Mucosa of stomach (tissue), 1 donor: ENCODE measurements around the gene RELCH.

Source experiments
- H3K27me3 ChIP-seq: one replicate; pipeline ENCODE4 v1.7.0; 2013; ENCODE audit warnings: mild to moderate bottlenecking, low read length; ENCODE audit not compliant: control insufficient read depth, insufficient read depth
- H3K36me3 ChIP-seq: one replicate; pipeline ENCODE4 v1.7.0; 2013; ENCODE audit warnings: low read length; ENCODE audit not compliant: control insufficient read depth, insufficient read depth
- H3K4me1 ChIP-seq: one replicate; pipeline ENCODE4 v1.7.0; 2013; ENCODE audit warnings: mild to moderate bottlenecking, low read length; ENCODE audit not compliant: control insufficient read depth, insufficient read depth
- H3K4me3 ChIP-seq: one replicate; pipeline ENCODE4 v1.7.0; 2013; ENCODE audit warnings: low read length
- H3K9ac ChIP-seq: one replicate; pipeline ENCODE4 v1.7.0; 2013; ENCODE audit warnings: mild to moderate bottlenecking, low read length, moderate library complexity
- H3K9me3 ChIP-seq: one replicate; pipeline ENCODE4 v1.7.0; 2013; ENCODE audit warnings: mild to moderate bottlenecking, low read length, moderate library complexity; ENCODE audit not compliant: control insufficient read depth
- donor health status: Pancreatic carcinoma.

Gene RELCH

GRCh38 chr18:62277045-62277444, 90.0 kb downstream of the RELCH start:
- no peaks in the 10 kb centered on the region for H3K36me3 ChIP-seq
- no peaks in the 10 kb centered on the region for H3K27me3 ChIP-seq
- no peaks in the 10 kb centered on the region for H3K9me3 ChIP-seq
- H3K4me3 ChIP-seq, result no peak overlapping the region
- H3K4me1 ChIP-seq, result peaks cover 5% of the 10 kb centered on the region
- H3K9ac ChIP-seq, result no peak overlapping the region

DNA sequence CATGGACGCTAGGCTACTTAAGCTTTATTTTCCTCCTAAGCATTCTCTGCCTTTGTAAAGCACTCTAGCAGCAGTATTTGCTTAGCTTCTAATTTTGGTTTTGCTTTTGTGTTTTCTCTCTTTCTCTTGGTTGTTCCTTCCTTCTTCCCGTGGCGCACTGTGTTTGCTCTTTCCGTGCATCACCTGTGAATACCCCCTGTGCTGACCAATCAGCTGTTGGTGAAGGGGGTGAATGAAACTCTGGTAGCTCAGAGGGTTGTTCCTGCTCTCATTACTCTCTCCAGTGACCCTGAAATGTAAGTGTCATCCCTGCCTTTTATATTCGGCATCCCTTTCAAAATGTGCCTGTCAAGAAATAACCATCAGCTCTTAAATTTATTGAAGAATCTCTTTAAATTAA, 92.5 kb downstream of the RELCH start:
- H3K9ac ChIP-seq, result no peak overlapping the region
- no peaks in the 10 kb centered on the region for H3K27me3 ChIP-seq
- H3K36me3 ChIP-seq, result no peaks in the 10 kb centered on the region
- H3K4me3 ChIP-seq, result no peak overlapping the region
- H3K4me1 ChIP-seq, result peaks cover 5% of the 10 kb centered on the region
- no peaks in the 10 kb centered on the region for H3K9me3 ChIP-seq

DNA sequence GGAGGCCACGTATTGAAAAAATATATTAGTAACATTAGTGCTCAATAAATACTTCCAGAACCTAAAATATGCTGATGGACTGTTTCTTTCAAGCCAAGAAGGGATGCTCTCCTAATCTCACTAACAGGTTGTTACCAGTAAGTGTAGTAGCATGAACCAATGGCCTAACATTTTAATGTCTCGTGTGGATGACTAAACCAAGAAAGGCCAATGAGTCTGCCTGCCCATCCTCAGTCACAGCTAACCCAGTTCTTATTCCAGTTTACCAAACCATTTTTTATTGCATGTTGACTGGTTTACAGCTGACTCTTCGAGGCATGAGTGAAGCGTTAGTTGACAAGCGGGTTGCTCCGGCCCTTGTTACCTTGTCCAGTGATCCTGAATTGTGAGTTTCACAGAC, 93.0 kb downstream of the RELCH start:
- no peaks in the 10 kb centered on the region for H3K36me3 ChIP-seq

GRCh38 chr18:62280786-62281185, 93.7 kb downstream of the RELCH start:
- Histone ChIP-seq H3K4me1 (peaks cover 5% of the 10 kb centered on the region), H3K9me3 (no peaks in the 10 kb centered on the region), H3K4me3 (no peak overlapping the region), H3K27me3 (no peaks in the 10 kb centered on the region), H3K9ac (no peak overlapping the region), H3K36me3 (no peaks in the 10 kb centered on the region)

More for the DNA sequence above, 93.0 kb downstream of the RELCH start:
- peaks cover 5% of the 10 kb centered on the region for H3K4me1 ChIP-seq
- no peaks in the 10 kb centered on the region for H3K9me3 ChIP-seq
- H3K4me3 ChIP-seq, result no peak overlapping the region
- no peak overlapping the region for H3K9ac ChIP-seq
- H3K27me3 ChIP-seq, result no peaks in the 10 kb centered on the region

GRCh38 chr18:62281684-62282083, 94.6 kb downstream of the RELCH start:
- H3K9me3 ChIP-seq, result no peaks in the 10 kb centered on the region
- no peak overlapping the region for H3K4me3 ChIP-seq
- peaks cover 5% of the 10 kb centered on the region for H3K4me1 ChIP-seq
- H3K27me3 ChIP-seq, result no peaks in the 10 kb centered on the region
- no peaks in the 10 kb centered on the region for H3K36me3 ChIP-seq
- H3K9ac ChIP-seq, result no peak overlapping the region

GRCh38 chr18:62282188-62282629, 95.2 kb downstream of the RELCH start:
- H3K36me3 ChIP-seq, result no peaks in the 10 kb centered on the region
- peaks cover 5% of the 10 kb centered on the region for H3K4me1 ChIP-seq
- H3K4me3 ChIP-seq, result no peak overlapping the region
- no peak overlapping the region for H3K9ac ChIP-seq
- H3K27me3 ChIP-seq, result no peaks in the 10 kb centered on the region
- no peaks in the 10 kb centered on the region for H3K9me3 ChIP-seq

- Histone ChIP-seq H3K27me3 (no peaks in the 10 kb centered on the region), H3K9ac (no peak overlapping the region), H3K4me3 (no peak overlapping the region), H3K36me3 (no peaks in the 10 kb centered on the region), H3K4me1 (peaks cover 9% of the 10 kb centered on the region), H3K9me3 (no peaks in the 10 kb centered on the region)
Measured at GRCh38 chr18:62284637-62285036, 97.6 kb downstream of the RELCH start.

DNA sequence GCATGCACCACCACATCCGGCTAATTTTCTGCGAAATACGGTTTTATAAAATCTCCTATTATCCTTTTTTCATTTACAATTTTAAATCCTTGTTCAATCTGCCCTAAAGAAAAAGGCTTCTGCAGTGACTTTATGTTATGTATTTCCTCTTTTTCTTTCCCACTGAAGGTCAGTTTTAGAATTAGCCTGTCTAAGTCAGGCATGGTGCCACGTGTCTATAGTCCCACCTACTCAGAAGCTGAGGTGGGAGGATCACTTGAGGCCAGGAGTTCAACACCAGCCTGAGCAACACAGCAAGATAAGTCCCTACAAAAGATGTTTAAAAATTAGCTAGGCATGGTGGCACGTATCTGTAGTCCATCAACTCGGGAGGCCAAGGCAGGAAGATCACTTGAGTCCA, 98.2 kb downstream of the RELCH start:
- Histone ChIP-seq H3K36me3 (no peaks in the 10 kb centered on the region), H3K9ac (no peak overlapping the region), H3K27me3 (no peaks in the 10 kb centered on the region), H3K4me3 (no peak overlapping the region), H3K9me3 (no peaks in the 10 kb centered on the region), H3K4me1 (peaks cover 9% of the 10 kb centered on the region)

GRCh38 chr18:62287781-62288664, 101.0 kb downstream of the RELCH start:
- Histone ChIP-seq H3K9ac (no peak overlapping the region), H3K27me3 (no peaks in the 10 kb centered on the region), H3K9me3 (no peaks in the 10 kb centered on the region), H3K4me1 (peaks cover 4% of the 10 kb centered on the region), H3K4me3 (no peak overlapping the region), H3K36me3 (no peaks in the 10 kb centered on the region)

DNA sequence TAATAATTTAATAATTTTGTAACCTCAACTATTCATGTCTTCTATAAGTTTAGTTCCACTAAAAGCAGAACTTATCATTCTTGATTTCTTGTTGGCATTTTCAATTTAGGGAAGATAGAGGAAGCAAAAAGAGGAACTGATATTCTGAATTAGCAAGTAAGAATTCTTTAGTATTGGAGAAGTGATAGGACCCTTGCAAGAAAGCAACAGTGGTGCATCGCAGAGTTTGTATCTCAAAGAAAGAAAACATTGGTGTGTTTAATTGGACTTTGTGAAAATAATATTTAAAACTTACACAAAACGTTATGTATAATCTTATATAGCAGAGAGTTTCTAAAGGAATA, 101.6 kb downstream of the RELCH start:
- Histone ChIP-seq H3K27me3 (no peaks in the 10 kb centered on the region), H3K36me3 (no peaks in the 10 kb centered on the region), H3K4me3 (no peak overlapping the region), H3K9me3 (no peaks in the 10 kb centered on the region), H3K9ac (no peak overlapping the region), H3K4me1 (peaks cover 4% of the 10 kb centered on the region)

- Histone ChIP-seq H3K4me1 (peaks cover 4% of the 10 kb centered on the region), H3K27me3 (no peaks in the 10 kb centered on the region), H3K9me3 (no peaks in the 10 kb centered on the region), H3K9ac (no peak overlapping the region), H3K4me3 (no peak overlapping the region), H3K36me3 (no peaks in the 10 kb centered on the region)
Measured at GRCh38 chr18:62289047-62289446, 102.0 kb downstream of the RELCH start.

- Histone ChIP-seq H3K4me1 (no peaks in the 10 kb centered on the region), H3K27me3 (no peaks in the 10 kb centered on the region), H3K36me3 (no peaks in the 10 kb centered on the region), H3K9me3 (no peaks in the 10 kb centered on the region), H3K9ac (no peak overlapping the region), H3K4me3 (no peak overlapping the region)
Measured at GRCh38 chr18:62294073-62294472, 107.0 kb downstream of the RELCH start.
